Activated CD4-positive, alpha-beta T cell treated with anti-CD3 and anti-CD28 coated beads, Interleukin-2, Interleukin-6, amounts not matched to agents 100 ng/mL and 50 ng/mL, durations not matched to agents 16 hours and 8 hours (primary cell): Measurements from ENCODE around the gene MEX3C.
A peak's percentile ranks its signal among the peaks of the same experiment; 100 is the strongest.

Source experiments
- DNase-seq: peaks from one replicate; pipeline ENCODE4 v3.0.0-alpha.2; 2020

MEX3C gene

GRCh38 chr18:51153659-51154371 is 43.7 kb downstream of the MEX3C start:
- DNase-seq, result peak; percentile 67

DNA sequence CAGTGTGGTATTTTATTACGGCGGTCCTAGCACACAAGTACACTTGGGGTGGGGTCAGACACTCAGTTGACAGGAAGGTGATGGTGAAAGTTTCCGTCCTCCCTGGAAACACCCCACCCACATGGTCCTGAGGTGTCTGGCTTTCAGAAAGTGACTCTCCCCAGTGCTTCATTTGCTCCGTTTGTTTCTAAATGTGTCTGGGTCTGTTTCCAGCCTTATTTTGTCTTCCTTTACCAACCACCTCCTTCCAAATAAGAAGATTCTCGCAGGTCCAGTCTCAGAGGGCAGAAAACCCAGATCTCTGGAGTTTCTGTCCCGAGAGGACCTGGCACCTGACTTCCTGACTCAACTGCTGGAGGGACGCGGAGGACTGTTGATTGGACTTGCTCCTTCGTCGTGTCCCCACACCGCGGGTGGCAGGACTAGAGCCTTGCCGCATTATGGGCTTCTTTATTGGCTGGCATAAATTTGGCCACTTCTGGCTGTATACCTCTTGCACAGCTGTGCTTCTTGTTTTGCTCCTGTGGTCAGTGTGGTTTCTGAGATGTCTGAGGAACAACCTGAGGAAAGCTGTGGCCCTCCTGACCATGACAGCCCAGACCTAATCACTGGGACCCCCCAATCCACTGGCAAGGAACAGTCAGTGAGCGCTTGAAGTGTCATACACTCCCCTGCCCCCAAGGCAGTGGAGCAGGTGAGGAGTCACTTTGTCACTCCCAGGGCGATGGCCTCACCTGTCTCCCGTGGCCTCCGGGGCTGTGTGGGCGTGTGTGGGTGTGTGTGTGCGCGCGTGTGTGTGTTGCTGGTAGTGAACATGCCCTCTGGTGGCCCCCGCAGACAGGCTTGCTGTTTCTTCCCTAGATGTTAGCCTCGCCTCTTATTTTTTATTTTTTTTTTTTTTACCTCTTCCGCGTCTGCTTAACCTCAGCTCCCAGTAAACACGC is 45.6 kb downstream of the MEX3C start:
- DNase-seq, result peak; percentile 64

GRCh38 chr18:51151185-51151567 is 46.3 kb downstream of the MEX3C start:
- DNase-seq, result no peak

GRCh38 chr18:51150113-51150700 is 47.3 kb downstream of the MEX3C start:
- DNase-seq, result no peak

DNA sequence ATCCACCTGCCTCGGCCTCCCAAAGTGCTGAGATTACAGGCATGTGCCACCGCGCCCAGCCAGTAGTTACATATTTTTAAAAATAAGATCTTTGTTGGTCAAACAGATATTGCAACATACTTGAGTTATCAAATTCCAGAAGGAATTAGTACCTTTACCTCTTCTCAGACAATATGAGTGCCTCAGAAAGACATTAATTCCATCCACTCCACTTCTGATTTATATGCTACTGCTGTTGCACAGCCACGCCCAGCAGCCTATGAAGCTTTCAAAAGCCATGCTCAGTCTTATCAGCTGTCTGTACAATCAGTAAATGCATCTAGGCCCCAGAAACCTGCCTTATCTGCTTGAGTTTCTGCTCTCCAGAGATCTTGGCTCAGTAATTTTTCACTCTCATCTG is 47.8 kb downstream of the MEX3C start:
- no peak for DNase-seq

DNA sequence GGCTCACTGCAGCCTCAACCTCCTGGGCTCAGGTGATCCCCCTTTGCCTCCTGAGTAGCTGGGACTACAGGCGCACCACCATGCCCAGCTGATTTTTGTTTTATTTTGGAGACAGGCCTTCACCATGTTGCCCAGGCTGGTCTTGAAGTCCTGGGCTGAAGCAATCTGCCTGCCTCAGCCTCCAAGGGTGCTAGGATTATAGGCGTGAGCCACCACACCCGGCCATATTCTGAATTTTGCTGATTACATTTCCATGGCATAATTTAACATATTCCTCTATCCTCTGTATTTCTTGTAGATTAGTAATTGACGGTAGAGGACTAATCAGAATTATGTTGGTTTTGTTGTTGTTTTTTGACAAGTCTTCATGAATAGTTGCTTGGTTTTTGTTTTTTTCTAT is 50.6 kb downstream of the MEX3C start:
- no peak for DNase-seq

DNA sequence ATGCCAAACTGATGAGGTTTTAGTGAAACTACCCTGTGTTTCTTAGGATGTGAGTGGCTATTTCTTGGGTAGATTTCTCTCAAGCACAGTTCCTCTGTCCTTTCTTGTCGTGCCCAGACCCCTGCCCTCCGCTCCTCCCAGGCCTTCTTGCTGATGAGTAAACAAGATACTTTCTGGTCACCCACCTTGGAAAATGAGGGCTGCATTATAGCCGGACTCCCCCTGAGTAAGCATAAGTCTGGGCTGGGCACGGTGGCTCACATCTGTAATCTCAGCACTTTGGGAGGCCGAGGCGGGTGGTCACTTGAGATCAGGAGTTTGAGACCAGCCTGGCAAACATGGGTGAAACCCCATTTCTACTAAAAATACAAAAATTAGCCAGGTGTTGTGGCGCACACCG is 58.5 kb downstream of the MEX3C start:
- DNase-seq, result no peak

- no peak for DNase-seq
These were observed 59.6 kb downstream of the MEX3C start for GRCh38 chr18:51137891-51138290.

GRCh38 chr18:51137026-51137729 is 60.3 kb downstream of the MEX3C start:
- no peak for DNase-seq

GRCh38 chr18:51135795-51136194 is 61.7 kb downstream of the MEX3C start:
- DNase-seq, result peak; percentile 11

- no peak for DNase-seq
These were observed 62.1 kb downstream of the MEX3C start for GRCh38 chr18:51135364-51135763.

- DNase-seq, result no peak
These were observed 62.8 kb downstream of the MEX3C start for GRCh38 chr18:51134721-51135120.

- DNase-seq, result no peak
These were observed 63.8 kb downstream of the MEX3C start for GRCh38 chr18:51133580-51134160.

GRCh38 chr18:51132256-51132935 is 65.1 kb downstream of the MEX3C start:
- no peak for DNase-seq

- DNase-seq, result no peak
These were observed 68.9 kb downstream of the MEX3C start for GRCh38 chr18:51128533-51128932.

- no peak for DNase-seq
These were observed 69.8 kb downstream of the MEX3C start for GRCh38 chr18:51127664-51128063.

- DNase-seq, result no peak
These were observed 71.5 kb downstream of the MEX3C start for GRCh38 chr18:51125976-51126375.
